Lower lobe of right lung (tissue), 2 donors: ENCODE data around the gene ACACA. TPM values are rescaled to one million over a fixed set of nuclear protein-coding genes. Genes with fewer than 3 reads are reported as not detected.

Source experiments
- ATAC-seq, 2 donors: fragments of 200-7000 bp; cut with Tn5 transposase; one replicate each; pipeline ENCODE4 v1.9.1; 2020 to 2022; ENCODE audit warnings: mild to moderate bottlenecking in 2 of 2, moderate library complexity in 2 of 2
- DNase-seq: peaks from one replicate; pipeline ENCODE4 v3.0.0-alpha.2; 2020
- H3K27ac ChIP-seq: fragments of 200-600 bp; one replicate; pipeline ENCODE4 v1.8.0; 2022
- H3K27me3 ChIP-seq: fragments of 200-600 bp; one replicate; pipeline ENCODE4 v1.8.0; 2022; ENCODE audit warnings: low read depth
- H3K36me3 ChIP-seq: fragments of 200-600 bp; one replicate; pipeline ENCODE4 v1.8.0; 2022; ENCODE audit warnings: mild to moderate bottlenecking
- H3K4me1 ChIP-seq: fragments of 200-600 bp; one replicate; pipeline ENCODE4 v1.8.0; 2022
- H3K4me3 ChIP-seq: fragments of 200-600 bp; one replicate; pipeline ENCODE4 v1.8.0; 2022; ENCODE audit warnings: mild to moderate bottlenecking
- H3K9me3 ChIP-seq: fragments of 200-600 bp; one replicate; pipeline ENCODE4 v1.8.0; 2022
- intact Hi-C: fragments of 100-400 bp; cut with DNase I; formaldehyde crosslinking; loops from one replicate; pipeline ENCODE4 v1.11.0; 2022
- total RNA-seq: library from RNA; stranded (reverse); fragmentation: NEBNext Ultra II Directional; extraction: Animal tissue kit (Norgen Biotek cat#: 25700); gene quantifications from one replicate; pipeline ENCODE4 v1.2.1, GENCODE V29; 2021
- TF ChIP-seq, protein P1 (sequence below): fragments of 200-600 bp; IDR thresholded peaks from one replicate; pipeline ENCODE4 v1.8.0; 2022; ENCODE audit warnings: antibody characterized with exemption, mild to moderate bottlenecking
- donor health status: DM: no; HTN: yes; CAD: no; lungs with severe emphysema.

The ACACA gene
- total RNA-seq, 1 donor from 2014 or later, result 132 TPM

DNA sequence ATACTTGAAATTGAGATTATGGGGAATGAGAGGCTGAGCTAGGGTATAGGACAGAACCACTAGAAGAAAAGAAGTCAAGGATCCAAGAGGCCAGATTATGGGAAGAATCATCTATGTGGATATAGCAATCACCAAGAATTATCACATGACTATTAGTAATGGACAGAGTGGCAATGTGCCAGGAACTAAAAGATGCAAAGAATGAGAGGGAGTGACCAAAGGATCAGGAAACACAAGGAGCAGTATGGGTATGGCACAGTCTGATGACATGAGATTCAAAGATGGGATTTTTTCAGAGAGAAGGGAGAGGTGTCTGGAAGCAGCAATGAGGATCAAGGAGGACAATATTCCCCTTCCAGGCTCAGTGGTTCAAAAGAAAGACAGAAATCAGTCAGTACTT is 245.7 kb downstream of the ACACA start:
- Histone ChIP-seq H3K27ac (no peak overlapping the region), H3K9me3 (no peaks in the 10 kb centered on the region), H3K36me3 (peaks cover 21% of the 10 kb centered on the region), H3K4me1 (no peaks in the 10 kb centered on the region), H3K4me3 (no peak overlapping the region), H3K27me3 (no peaks in the 10 kb centered on the region)
- TF ChIP-seq, protein P1, sequence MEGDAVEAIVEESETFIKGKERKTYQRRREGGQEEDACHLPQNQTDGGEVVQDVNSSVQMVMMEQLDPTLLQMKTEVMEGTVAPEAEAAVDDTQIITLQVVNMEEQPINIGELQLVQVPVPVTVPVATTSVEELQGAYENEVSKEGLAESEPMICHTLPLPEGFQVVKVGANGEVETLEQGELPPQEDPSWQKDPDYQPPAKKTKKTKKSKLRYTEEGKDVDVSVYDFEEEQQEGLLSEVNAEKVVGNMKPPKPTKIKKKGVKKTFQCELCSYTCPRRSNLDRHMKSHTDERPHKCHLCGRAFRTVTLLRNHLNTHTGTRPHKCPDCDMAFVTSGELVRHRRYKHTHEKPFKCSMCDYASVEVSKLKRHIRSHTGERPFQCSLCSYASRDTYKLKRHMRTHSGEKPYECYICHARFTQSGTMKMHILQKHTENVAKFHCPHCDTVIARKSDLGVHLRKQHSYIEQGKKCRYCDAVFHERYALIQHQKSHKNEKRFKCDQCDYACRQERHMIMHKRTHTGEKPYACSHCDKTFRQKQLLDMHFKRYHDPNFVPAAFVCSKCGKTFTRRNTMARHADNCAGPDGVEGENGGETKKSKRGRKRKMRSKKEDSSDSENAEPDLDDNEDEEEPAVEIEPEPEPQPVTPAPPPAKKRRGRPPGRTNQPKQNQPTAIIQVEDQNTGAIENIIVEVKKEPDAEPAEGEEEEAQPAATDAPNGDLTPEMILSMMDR, result no peak
- no peak for DNase-seq
- intact Hi-C loops, result no loop called here
- ATAC-seq, result no peak

DNA sequence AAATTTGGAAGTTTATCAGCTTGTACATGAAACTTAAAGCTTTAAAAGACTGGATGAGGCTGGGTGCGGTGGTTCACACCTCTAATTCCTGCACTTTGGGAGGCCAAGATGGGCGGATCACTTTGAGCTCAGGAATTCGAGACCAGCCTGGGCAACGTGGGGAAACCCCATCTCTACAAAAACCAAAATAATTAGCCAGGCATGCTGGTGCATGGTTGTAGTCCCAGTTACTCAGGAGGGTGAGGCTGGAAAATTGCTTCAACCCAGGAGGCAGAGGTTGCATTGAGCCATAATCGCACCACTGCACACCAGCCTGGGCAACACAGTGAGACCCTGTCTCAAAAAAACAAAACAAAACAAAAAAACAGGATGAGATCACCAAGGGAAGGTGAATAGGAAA is 248.3 kb downstream of the ACACA start:
- Histone ChIP-seq H3K27ac (no peak overlapping the region), H3K27me3 (no peaks in the 10 kb centered on the region), H3K36me3 (peaks cover 28% of the 10 kb centered on the region), H3K9me3 (no peaks in the 10 kb centered on the region), H3K4me3 (no peak overlapping the region), H3K4me1 (no peaks in the 10 kb centered on the region)
- TF ChIP-seq, protein P1, result no peak
- ATAC-seq, result no peak
- no peak for DNase-seq
- intact Hi-C loops, result no loop called here

DNA sequence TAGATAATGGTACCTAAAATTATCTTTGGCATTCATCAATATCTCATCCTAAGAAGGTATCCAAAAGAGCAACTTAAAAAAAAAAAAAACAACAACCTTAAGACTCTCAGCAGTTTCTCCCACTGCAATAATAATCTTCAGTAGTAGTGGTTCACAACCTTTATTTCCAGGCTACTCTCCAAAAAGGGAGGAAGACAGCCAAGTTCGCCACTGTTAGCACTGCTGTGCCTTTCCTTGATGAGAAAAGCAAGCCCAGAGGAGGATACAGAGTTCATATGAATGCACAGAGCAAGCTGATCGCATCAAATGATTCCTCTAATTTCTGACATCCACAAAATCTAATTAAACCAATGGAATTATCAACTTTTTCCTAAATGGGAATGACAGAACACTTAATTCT is 258.5 kb downstream of the ACACA start:
- H3K36me3 ChIP-seq, result peaks cover 52% of the 10 kb centered on the region
- no peak overlapping the region for H3K27ac ChIP-seq
- no peaks in the 10 kb centered on the region for H3K9me3 ChIP-seq
- H3K4me3 ChIP-seq, result no peak overlapping the region
- ATAC-seq (no peak), DNase-seq (no peak)
- intact Hi-C loops, result no loop called here
- H3K27me3 ChIP-seq, result no peaks in the 10 kb centered on the region
- TF ChIP-seq, protein P1, result no peak
- H3K4me1 ChIP-seq, result no peaks in the 10 kb centered on the region

DNA sequence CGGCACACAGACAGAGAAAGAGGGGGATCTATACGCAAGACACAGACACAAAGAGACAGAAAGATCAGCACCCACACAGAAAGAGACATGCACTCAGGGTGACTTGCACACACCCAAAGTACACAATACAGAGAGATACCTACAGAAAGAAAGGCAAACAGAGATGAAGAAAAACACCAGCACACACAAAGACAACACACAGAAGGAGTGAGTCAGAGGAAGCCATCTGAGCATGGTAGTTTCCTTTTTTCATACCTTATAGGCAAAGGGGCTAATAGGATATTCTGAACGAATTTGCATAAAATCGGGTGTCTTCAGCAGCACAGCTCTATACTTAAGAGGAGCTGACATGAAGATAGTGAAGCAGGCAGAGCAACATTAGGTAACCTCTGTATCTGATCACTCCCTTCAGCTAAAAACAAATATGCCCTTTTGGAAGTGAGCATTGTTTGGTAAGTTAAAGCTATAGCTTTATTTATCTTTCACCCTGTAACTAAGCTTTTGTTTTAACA is 259.3 kb downstream of the ACACA start:
- Histone ChIP-seq H3K4me3 (no peak overlapping the region), H3K4me1 (no peaks in the 10 kb centered on the region), H3K27ac (no peak overlapping the region), H3K9me3 (no peaks in the 10 kb centered on the region), H3K27me3 (no peaks in the 10 kb centered on the region), H3K36me3 (peaks cover 54% of the 10 kb centered on the region)
- no peak for DNase-seq
- ATAC-seq, result no peak
- TF ChIP-seq, protein P1, result no peak
- intact Hi-C loops, result no loop called here

DNA sequence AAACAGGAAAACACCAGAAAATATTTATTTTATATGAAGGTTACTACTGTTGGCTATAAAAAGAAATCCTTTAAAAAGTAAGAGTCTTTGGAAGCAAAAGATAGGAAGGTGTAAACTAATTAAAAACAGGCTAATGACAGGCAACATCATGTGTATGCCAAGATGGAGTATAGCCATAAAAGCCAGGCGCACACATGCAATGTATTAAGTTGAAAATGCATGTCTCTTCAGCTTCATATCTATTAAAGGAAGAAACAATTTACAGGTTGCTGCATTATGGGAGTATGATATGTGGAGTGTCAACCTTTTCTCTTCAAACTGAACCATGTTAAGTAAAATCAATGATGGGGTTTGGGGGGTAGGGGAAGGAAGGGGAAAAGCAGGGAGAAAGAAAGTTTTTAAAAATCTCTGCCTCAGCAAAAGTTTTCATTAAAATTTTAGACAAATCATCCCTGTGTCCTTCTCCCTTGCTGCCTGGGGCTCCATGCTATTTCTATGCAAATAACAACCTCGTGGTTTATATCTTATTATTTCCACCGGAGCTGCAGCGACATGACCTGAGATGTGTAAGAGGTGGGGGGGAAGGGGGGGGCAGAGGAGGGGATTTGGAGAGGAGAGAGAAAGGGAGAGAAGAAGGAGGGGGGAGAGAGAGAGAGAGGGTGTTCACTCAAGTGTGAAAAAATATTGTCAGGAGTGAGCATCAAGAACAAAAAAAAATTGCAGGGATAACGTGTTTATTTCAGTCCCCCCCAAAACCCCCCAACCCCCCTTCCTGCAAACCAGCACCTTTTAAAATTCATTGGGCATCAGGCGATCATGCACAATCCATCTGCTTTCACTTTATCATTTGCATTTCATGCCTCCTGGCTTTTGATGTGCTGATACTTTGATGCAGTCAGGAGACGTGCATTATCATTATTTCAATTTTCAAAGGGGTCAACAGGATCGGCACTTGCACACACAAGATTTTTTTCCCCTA is 260.3 kb downstream of the ACACA start:
- intact Hi-C loops, result no loop called here
- peaks cover 50% of the 10 kb centered on the region for H3K36me3 ChIP-seq
- ATAC-seq, result no peak
- no peaks in the 10 kb centered on the region for H3K9me3 ChIP-seq
- TF ChIP-seq, protein P1, result no peak
- no peak overlapping the region for H3K27ac ChIP-seq
- DNase-seq, result no peak
- no peaks in the 10 kb centered on the region for H3K27me3 ChIP-seq
- H3K4me3 ChIP-seq, result no peak overlapping the region
- no peaks in the 10 kb centered on the region for H3K4me1 ChIP-seq
